MM.1S (cell line): Measurements from ENCODE around the gene UGT2B17.
A peak's percentile ranks its signal among the peaks of the same experiment; 100 is the strongest.
"Not testable (repeated sequence)": the region's sequence is repeated elsewhere in the genome, so short reads cannot be mapped to it uniquely, and the experiment has no call there.

ENCODE experiments used
- DNase-seq: peaks from one replicate; pipeline ENCODE4 v3.0.0-alpha.2; 2015
- H2AFZ ChIP-seq: fragments of 300-600 bp; sonication (generic); 2 replicates; pipeline ENCODE4 v1.6.0; 2016; ENCODE audit warnings: antibody characterized with exemption, low read length
- H3F3A ChIP-seq: fragments of 300-600 bp; sonication (generic); 2 replicates; pipeline ENCODE4 v1.6.1; 2016; ENCODE audit warnings: mild to moderate bottlenecking, antibody characterized with exemption, low read length, moderate library complexity, mixed read lengths; ENCODE audit not compliant: insufficient read depth
- H3K27ac ChIP-seq: fragments of 300-600 bp; sonication (generic); 2 replicates; pipeline ENCODE4 v1.5.1; 2016; ENCODE audit warnings: mild to moderate bottlenecking, low read length
- H3K27me3 ChIP-seq: fragments of 300-600 bp; sonication (generic); replicated peaks from 2 replicates; pipeline ENCODE4 v1.6.0; 2016; ENCODE audit warnings: low read length; ENCODE audit not compliant: insufficient read depth
- H3K36me3 ChIP-seq: fragments of 300-600 bp; sonication (generic); replicated peaks from 2 replicates; pipeline ENCODE4 v1.6.1; 2016; ENCODE audit warnings: mild to moderate bottlenecking, low read length, mixed read lengths; ENCODE audit not compliant: insufficient read depth
- H3K4me1 ChIP-seq: fragments of 300-600 bp; sonication (generic); 2 replicates; pipeline ENCODE4 v1.6.1; 2016; ENCODE audit warnings: low read length, mixed read lengths
- H3K4me2 ChIP-seq: fragments of 300-600 bp; sonication (generic); 2 replicates; pipeline ENCODE4 v1.6.0; 2016; ENCODE audit warnings: low read depth, low read length
- H3K4me3 ChIP-seq: fragments of 300-600 bp; sonication (generic); 2 replicates; pipeline ENCODE4 v1.5.1; 2016; ENCODE audit warnings: low read length, mixed read lengths
- H3K79me2 ChIP-seq: fragments of 300-600 bp; sonication (generic); 2 replicates; pipeline ENCODE4 v1.6.1; 2016; ENCODE audit warnings: mixed run types, low read length, mixed read lengths
- H3K9ac ChIP-seq: fragments of 300-600 bp; sonication (generic); 2 replicates; pipeline ENCODE4 v1.6.1; 2016; ENCODE audit warnings: low read length, mixed read lengths
- H3K9me2 ChIP-seq: fragments of 300-600 bp; sonication (generic); replicated peaks from 2 replicates; pipeline ENCODE4 v1.6.1; 2016; ENCODE audit warnings: mild to moderate bottlenecking, low read length, mixed read lengths; ENCODE audit not compliant: insufficient read depth
- H3K9me3 ChIP-seq: fragments of 300-600 bp; sonication (generic); replicated peaks from 2 replicates; pipeline ENCODE4 v1.6.1; 2016; ENCODE audit warnings: mild to moderate bottlenecking, low read length, mixed read lengths; ENCODE audit not compliant: insufficient read depth
- H4K20me1 ChIP-seq: fragments of 300-600 bp; sonication (generic); 2 replicates; pipeline ENCODE4 v1.6.1; 2016; ENCODE audit warnings: mild to moderate bottlenecking, low read length, moderate library complexity, mixed read lengths; ENCODE audit not compliant: insufficient read depth
- CTCF ChIP-seq: fragments of 300-600 bp; sonication (generic); IDR thresholded peaks from 2 replicates; pipeline ENCODE4 v1.5.1; 2016; ENCODE audit warnings: antibody characterized with exemption, low read length, mixed read lengths
- EZH2 ChIP-seq: fragments of 300-600 bp; sonication (generic); optimal IDR thresholded peaks from 2 replicates; pipeline ENCODE3; 2017; ENCODE audit warnings: low read depth, mild to moderate bottlenecking, antibody characterized with exemption, low read length, mixed read lengths
- EZH2phosphoT487 ChIP-seq: fragments of 300-600 bp; sonication (generic); IDR thresholded peaks from 2 replicates; pipeline ENCODE4 v1.6.1; 2018; ENCODE audit warnings: antibody characterized with exemption, low read length

Gene UGT2B17

GRCh38 chr4:68576272-68577125 lies at the start of gene UGT2B17:
TSS of gene UGT2B17 (minus strand) at chr4:68576322. CDS start at chr4:68568484, 7,838 bp downstream.
- no peaks in the 10 kb centered on the region for H3K27me3 ChIP-seq
- no peak within 1 kb of the TSS; the same call in 1 of the 2 replicates for H3K9ac ChIP-seq
- peaks cover 19% of the 10 kb centered on the region for H3F3A ChIP-seq
- H3K4me3 ChIP-seq, result no peak within 1 kb of the TSS; the same call in 1 of the 2 replicates
- no peak within 1 kb of the TSS; the same call in 1 of the 2 replicates for H3K27ac ChIP-seq
- 0 out of 2 replicates have a peak within 1 kb of the TSS, but pooled peaks have one; percentile 56 for H2AFZ ChIP-seq
- no peak within 1 kb of the TSS; the same call in 1 of the 2 replicates for H3K4me2 ChIP-seq
- H3K36me3 ChIP-seq, result no peaks in the 10 kb centered on the region
- no peaks in the 10 kb centered on the region for H3K9me2 ChIP-seq
- H3K9me3 ChIP-seq, result no peaks in the 10 kb centered on the region
- peaks cover 30% of the 10 kb centered on the region for H3K79me2 ChIP-seq
- TF ChIP-seq EZH2 (no peak), CTCF (no peak), EZH2phosphoT487 (no peak)
- peaks cover 15% of the 10 kb centered on the region for H3K4me1 ChIP-seq
- no peaks in the 10 kb centered on the region for H4K20me1 ChIP-seq
- DNase-seq, result peak; percentile 64

- H3K4me2 ChIP-seq, H3K9me2 ChIP-seq, H3K4me1 ChIP-seq, DNase-seq, H3K36me3 ChIP-seq, H3K9me3 ChIP-seq, H3K27ac ChIP-seq, H2AFZ ChIP-seq, H3K27me3 ChIP-seq, H3F3A ChIP-seq, H3K79me2 ChIP-seq, H3K4me3 ChIP-seq, H3K9ac ChIP-seq, H4K20me1 ChIP-seq: not testable (repeated sequence)
These were observed 46.6 kb upstream of the UGT2B17 start for GRCh38 chr4:68622731-68623130.

- H3K4me1 ChIP-seq, result peaks cover 4% of the 10 kb centered on the region; the same call in 1 of the 2 replicates
- no peaks in the 10 kb centered on the region for H3K36me3 ChIP-seq
- H3K4me3 ChIP-seq, result no peak overlapping the region
- no peaks in the 10 kb centered on the region for H3K79me2 ChIP-seq
- TF ChIP-seq EZH2, result no peak
- no peak for TF ChIP-seq CTCF
- no peak for TF ChIP-seq EZH2phosphoT487
- no peak overlapping the region for H3K9ac ChIP-seq
- H3K9me3 ChIP-seq, result no peaks in the 10 kb centered on the region
- H4K20me1 ChIP-seq, result no peaks in the 10 kb centered on the region
- DNase-seq, result no peak
- no peak overlapping the region for H2AFZ ChIP-seq
- H3K9me2 ChIP-seq, result no peaks in the 10 kb centered on the region
- no peaks in the 10 kb centered on the region for H3K27me3 ChIP-seq
- H3F3A ChIP-seq, result no peaks in the 10 kb centered on the region
- no peak overlapping the region for H3K4me2 ChIP-seq
- H3K27ac ChIP-seq, result no peak overlapping the region
These were observed 41.0 kb upstream of the UGT2B17 start for GRCh38 chr4:68617003-68617698.
